DMS53 treated with DMSO at 0.1 percent for 48 hours (cell line): ENCODE results near the gene PRKAA1.
"Not testable (repeated sequence)": the region's sequence is repeated elsewhere in the genome, so short reads cannot be mapped to it uniquely, and the experiment has no call there.

Source experiments
- DNase-seq: peaks from one replicate; lab custom pipeline; 2025; ENCODE audit not compliant: unreplicated experiment; lab: John Stamatoyannopoulos, UW

The PRKAA1 gene

DNA sequence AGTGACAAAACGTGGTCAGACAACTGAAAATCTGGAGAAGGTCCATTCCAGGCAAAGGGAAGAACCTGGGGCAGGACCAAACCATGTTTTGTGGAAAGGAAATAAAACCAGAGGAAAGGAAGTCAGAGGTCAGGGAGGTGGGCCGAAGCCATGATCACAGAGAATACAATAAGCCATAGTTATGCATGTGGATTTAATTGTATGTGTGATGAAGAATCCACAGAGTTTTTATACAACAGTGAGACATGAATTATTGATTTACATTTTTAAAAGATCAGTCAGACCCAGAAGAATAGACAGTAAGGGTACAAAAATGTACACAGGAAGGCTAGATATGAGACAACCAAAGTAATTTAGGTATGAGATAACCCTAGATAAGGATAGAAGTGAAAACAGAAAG lies 63.2 kb downstream of the PRKAA1 start:
- DNase-seq, result no peak

- DNase-seq, result no peak
These were observed 64.2 kb downstream of the PRKAA1 start for GRCh38 chr5:40733879-40734563.

DNA sequence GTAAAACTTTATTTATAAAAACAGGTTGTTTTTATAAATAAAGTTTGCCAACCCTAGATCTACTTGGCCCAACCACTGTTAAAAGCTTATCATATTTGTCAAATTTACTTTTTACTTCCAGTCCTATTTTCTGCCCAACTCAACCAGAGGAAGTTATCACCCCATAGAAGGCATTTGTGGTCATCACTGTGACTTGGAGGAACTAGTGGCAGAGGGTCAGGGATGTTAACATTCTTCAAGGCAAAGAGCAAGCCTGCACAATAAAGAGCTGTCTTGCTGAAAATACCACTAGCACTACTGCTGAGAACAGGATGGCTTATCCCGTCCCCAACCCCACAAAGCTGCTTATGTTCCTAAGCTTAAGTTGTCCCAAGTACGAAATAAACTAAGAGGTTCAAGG lies 64.7 kb downstream of the PRKAA1 start:
- no peak for DNase-seq

DNA sequence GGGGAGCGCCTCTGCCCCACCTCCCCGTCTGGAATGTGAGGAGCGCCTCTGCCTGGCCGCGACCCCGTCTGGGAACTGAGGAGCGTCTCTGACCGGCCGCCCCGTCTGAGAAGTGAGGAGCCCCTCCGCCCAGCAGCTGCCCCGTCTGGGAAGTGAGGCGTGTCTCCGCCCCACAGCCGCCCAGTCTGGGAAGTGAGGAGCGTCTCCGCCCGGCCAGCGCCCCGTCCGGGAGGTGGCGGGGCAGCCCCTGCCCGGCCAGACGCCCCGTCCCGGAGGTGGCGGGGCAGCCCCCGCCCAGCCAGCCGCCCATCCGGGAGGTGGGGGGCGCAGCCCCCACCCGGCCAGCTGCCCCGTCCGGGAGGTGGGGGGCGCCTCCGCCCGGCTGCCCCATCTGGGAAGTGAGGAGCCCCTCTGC lies 75.7 kb downstream of the PRKAA1 start:
- not testable (repeated sequence) for DNase-seq

DNA sequence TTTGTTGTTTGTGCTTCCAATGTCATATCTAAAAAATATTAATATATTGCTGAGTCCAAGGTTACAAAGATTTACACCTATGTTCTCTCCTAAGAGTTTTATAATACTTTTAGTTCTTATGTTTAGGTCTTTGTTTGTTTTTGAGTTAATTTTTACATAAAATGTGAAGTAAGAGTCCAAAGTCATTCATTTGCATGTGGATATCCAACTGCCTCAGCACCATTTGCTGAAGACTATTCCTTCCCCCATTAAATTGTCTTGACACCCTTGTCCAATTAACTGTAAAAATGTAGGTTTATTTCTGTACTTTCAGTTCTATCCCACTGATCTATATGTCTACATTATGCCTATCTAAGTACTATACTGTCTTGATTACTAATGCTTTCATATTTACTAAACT lies 78.1 kb downstream of the PRKAA1 start:
- no peak for DNase-seq

DNA sequence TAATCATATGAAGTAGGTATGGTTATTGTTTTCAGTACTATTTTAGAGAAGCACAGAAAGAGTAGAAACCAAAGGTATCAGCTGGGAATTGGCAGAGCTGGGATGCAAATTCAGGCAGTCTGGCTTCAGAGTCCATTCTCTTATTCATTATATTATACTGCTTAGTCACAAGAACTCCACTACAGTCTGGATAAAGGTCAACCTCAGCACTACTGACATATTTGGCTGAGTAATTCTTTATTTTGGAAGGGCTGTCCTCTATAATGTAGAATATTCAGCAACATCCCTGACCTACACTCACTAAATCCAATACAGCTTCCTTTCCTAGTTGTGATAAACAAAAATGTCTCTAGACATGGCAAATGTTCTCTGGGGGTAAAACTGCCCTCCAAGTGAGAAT lies 80.9 kb downstream of the PRKAA1 start:
- no peak for DNase-seq

GRCh38 chr5:40716590-40716989 lies 81.6 kb downstream of the PRKAA1 start:
- no peak for DNase-seq

DNA sequence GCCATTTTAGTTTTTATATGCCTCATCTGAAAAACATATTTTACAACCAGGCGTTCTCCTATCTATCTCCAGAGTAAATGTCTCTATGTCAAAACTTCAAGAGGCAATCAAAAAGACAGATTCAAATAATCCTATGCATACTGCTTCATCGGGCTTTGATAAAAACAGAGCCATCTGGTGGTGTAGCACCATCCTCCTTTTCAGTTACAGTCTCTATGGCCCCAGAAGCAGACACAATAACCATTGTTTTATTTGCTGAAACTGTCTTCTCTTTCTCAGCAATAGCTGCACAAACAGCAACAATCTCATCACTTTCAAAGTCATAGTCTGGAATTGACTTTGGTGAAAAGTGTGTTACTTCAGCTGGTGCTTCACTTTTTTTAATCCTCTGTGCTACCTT lies 82.2 kb downstream of the PRKAA1 start:
- no peak for DNase-seq

GRCh38 chr5:40714001-40714400 lies 84.2 kb downstream of the PRKAA1 start:
- no peak for DNase-seq

GRCh38 chr5:40710575-40710974 lies 87.6 kb downstream of the PRKAA1 start:
- not testable (repeated sequence) for DNase-seq
